Cerebellar nuclear complex (tissue), 1 donor: ENCODE measurements around the gene TPRX1.
"Not testable (repeated sequence)": the region's sequence is repeated elsewhere in the genome, so short reads cannot be mapped to it uniquely, and the experiment has no call there.

Experiments used
- DNase-seq, 2 experiments: peaks; one replicate each; lab custom pipeline; 2025; lab: John Stamatoyannopoulos, UW

The TPRX1 gene

DNA sequence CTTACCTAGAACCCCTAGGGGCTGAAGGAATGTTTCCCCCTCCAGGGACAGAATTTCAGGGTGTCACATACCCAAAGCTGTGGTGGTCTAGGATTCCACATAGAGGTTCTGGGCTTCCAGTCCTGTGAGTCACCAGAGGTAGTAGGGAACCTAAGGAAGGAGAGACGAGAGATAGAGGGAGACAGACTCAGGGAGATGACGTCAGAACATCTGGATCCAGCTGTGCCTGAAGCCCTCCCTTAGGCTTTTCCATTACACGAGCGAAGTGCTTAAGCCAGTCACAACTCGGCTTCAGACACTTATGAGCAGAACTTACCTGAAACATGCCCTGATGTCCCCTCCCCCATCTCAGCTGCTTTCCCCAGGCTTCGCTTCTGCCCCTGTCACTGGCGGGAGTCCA lies 37.7 kb downstream of the TPRX1 start:
- no peak for DNase-seq

DNA sequence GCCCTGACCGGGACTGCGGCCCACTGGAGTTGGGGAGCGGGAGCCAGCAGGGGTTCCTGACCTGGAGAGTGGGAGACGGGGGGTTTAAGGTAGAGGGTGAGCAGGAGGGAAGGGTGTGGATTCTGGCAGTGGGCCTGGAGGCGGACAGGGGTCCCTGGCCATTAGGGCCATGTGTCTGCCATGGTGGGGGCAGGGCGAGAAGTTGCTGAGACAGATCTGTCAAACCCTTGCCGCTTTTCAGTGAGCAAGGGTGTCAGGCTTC lies 38.1 kb downstream of the TPRX1 start:
- DNase-seq, result no peak

DNA sequence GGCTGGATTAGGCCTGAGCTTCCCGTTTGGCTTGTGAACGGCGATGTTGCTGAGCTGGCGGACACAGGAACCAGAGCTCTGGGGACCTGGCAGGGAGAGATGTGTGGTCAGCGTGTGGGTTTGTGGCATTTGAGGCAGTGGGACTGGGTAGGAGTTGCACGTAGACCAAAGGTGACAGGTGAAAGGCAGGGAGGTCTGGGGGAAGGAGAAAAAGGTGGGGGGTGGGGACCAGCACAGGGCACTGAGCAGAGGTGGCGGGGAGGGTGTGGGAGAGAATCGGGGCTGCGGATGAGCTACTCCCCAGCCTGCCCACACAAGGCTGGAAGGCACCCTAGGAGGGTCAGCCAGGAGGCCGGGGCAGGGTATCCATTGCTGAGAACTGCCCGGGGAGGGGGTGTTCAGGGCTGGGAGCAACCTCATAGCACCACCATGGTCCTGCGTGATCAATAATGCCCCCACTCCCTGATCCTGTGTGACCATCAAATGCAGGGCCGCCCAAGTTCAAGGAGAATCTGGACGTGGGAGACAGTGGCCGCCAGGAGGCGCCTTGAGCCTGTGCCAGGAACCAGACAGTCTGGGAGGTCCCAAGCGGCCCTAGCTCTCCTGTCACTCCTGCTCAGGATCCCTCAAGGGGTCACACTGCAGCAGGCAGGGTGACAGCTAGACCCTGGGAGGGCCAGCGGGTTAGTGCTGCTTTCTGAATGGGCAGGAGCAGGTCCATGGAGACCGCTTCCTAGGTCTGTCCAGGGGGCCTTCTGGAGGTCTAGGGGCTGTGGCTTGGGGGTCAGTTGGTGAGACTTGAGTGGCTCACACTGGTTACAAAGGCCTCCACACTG lies 38.6 kb downstream of the TPRX1 start:
- DNase-seq, result no peak

DNA sequence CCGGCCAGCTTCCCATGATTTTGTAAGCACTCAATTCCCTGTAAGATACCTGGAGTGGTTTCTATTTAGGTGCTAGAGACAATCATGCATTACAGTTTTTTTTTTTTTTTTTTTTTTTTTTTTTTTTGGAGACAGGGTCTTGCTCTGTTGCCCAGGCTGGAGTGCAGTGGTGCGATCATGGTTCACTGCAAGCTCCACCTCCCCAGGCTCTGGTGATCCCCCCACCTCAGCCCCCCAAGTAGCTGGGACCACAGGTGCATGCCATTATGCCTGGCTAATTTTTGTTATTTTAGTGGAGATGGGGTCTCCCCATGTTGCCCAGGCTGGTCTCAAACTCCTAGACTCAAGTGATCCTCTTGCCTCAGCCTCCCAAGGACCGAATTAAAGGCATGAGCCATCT lies 39.6 kb downstream of the TPRX1 start:
- not testable (repeated sequence) for DNase-seq

DNA sequence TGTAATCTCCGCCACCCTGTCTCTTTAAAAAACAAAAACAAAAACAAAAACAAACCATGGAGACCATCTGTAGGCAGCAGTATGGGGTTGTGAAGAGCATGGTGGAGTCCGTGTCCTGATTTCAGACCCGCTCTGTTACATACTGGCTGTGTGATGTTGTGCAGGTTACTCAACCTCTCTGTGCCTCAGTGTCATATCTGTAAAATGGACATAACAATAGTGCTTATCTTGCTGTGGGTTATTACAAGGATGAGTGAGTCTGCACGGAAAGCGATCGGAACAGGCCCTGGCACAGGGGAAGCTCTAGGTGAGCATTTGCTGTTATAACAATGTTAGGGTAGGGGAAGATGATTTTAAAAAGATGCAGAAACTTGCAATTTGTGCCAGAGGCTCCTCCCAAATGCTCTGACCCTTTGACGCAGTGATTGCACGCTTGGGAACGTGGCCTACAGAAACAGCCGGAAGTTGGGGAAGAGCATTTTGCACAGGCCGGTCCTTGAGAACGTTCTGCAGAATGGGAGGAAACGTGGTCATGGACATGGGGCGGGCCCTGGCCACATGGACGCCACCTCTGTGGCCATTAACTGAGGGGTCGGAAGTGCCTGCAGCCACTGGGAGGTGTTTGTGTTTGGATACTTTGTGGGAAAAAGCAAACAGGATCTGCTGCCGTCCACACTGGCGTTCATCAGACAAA lies 41.6 kb downstream of the TPRX1 start:
- DNase-seq, result no peak

DNA sequence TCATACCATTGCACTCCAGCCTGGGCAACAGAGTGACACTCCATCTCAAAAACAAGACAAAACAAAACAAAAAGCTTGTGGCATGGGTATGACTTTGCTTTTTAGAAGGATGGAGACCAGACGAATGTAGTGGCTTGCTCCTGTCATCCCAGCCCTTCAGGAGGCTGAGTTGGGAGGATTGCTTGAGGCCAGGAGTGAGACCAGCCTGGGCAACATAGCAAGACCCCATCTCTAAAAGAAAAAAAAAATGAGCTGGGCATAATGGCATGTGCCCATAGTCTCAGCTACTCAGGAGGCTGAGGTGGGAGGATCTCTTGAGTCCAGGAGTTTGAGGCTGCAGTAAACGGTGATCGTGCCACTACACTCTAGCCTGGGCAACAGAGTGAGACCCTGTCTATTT lies 42.2 kb downstream of the TPRX1 start:
- no peak for DNase-seq

DNA sequence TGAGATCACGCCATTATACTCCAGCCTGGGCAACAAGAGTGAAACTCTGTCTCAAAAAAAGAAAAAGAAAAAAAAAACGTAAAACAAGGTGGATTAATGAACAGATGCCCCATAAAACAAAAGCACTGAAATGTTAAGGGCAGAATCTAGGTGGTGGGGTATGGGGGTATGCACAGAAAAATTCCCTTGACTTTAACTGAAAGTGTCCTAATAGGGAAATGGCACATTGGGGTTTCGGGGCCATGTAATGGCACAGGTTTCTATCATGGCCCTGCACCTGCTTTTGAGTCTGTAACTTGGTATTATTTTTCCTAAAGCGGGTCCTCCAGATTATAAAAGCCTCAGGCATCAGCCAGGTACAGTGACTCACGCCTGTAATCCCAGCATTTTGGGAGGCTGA lies 42.8 kb downstream of the TPRX1 start:
- no peak for DNase-seq

DNA sequence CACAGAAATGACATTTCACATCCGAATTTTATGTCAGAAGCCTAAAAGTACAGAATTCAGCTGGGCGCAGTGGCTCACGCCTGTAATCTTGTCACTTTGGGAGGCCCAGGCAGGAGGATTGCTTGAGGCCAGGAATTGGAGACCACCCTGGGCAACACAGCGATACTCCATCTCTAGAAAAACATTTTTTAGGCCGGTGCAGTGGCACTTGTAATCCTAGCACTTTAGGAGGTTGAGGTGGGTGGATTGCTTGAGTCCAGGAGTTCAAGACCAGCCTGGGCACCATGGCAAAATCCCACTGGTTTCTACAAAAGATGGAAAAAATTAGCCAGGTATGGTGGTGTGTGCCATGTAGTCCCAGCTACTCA lies 43.7 kb downstream of the TPRX1 start:
- no peak for DNase-seq

DNA sequence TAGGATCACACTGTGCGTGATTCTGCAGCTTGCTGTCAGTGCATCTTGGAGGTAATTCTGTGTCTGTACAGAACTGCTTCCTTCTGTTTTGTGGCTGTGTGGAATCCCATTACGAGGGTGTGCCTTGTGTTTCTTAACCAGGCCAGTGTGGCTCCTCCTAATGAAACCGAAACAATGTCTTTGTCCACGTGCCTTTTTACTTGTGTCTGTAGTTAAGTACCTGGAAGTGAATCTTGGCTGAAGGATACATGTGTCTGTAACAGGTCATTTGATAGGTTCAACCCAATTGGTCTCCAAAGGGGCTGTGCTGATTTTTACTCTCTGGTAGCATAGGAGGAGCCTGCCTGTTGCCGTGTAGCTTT lies 45.9 kb downstream of the TPRX1 start:
- no peak for DNase-seq

DNA sequence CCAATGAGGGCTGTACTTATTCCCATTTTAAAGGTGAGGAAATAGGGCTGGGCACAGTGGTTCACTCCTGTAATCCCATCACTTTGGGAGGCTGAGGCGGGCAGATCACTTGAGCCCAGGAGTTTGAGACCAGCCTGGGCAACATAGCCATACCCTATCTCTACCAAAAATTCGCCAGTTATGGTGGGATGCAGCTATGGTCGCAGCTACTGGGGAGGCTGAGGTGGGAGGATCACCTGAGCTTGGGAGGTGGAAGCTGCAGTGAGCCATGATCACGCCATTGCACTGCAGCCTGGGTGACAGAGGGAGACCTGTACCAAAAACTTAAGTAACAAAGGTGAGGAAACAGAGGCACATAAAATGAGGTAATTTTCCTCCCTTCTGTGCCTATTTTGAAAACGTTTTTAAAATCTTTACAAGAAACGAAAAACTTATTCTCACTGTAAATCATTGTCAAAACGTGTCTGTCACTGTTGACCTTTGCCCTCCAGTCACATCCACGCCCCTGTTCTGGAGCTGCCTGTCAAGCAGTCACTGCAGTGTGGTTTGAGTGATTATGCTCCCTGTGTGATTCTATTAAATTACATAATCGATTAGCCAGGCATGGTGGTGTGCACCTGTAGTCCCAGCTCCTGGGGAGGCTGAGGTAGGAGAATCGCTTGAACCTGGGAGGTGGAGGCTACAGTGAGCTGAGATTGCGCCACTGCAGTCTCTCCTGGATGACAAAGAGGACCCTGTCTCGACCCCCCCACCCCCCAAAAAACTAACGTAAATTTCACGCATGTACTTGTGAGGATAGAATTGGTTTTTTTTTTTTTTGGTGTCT lies 46.5 kb downstream of the TPRX1 start:
- DNase-seq, result no peak

DNA sequence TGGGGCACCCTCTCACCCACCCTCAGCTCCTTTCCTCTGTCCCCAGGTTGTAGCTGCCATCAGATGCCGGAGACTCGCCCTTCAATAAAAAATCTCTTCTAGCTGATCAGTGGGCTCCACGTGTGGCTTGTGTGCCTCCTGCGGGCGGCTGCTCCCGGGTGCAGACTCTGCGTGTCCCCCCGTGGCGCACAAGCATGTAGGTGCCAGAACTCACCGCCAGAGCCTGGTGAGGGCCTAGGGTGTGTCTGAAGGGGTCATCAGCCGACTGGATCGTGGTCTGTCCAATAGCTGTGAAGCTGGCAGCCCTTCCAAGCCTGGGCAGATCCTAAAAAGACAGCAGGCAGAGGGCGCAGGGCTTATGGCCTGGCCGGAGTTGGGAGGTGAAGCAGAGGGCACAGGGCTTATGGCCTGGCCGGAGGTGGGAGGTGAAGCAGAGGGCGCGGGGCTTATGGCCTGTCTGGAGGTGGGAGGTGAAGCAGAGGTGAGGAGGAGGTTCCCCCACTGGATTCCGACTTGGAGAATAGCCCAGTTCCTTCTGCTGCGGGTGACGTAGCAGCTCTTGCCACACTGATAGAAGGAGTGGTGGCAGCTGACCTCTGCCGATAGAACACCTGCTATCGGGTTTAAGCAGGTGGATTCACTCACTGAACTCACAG lies 47.3 kb downstream of the TPRX1 start:
- no peak for DNase-seq

DNA sequence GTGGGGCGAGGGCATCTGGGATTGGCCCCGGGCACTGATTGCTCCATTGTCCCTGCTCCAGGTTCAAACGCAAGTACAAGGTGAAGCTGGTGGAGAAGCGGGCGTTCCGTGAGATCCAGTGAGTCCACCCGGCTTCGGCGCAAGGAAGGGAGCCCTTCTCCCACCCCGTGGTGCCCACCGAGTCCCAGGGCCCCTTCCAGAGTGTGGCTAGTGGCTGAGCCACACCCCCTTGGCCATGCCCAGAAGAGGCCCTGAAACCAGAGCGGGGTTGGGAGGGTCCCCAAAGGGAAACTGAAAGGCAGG lies 47.8 kb downstream of the TPRX1 start:
- no peak for DNase-seq

DNA sequence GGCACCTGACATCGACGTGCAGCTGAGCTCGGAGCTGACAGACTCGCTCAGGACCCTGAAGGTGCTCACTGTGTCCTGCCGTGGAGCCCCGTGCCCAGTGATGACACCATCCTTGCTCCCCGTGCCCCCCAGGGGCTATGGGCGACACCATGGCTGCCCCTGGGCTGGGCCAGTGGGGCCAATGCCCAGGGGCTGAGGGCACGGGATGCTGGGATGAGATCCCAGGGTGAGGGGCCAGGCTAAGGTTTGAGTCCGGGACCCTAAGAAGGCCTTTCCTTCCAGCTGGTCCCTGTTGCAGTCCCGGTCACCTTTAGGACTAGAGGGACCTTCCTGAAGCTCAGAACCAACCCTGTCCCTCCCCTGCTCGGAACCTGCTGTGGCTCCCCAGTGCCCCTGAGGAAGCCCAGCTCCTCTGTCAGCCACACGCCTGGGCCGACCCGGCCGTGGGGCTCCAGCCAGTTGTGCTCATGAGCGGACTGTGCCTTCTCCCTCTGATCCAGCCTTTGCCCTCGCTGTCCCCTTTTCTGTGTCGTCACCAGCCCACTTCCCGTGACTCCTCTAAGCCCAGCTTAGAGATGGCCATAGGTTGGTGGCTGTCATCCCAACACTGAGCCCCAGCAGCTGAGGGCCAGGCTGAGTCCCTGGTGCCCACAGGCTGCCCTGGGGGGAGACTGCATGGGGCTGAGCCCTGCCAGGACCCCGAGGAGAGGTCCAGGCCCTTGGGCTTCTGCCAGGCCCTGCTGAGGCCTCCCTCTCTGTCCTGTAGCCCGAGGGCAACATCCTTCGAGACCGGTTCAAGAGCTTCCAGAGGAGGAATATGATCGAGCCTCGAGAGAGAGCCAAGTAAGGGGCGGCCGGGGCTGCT lies 48.4 kb downstream of the TPRX1 start:
- no peak for DNase-seq

DNA sequence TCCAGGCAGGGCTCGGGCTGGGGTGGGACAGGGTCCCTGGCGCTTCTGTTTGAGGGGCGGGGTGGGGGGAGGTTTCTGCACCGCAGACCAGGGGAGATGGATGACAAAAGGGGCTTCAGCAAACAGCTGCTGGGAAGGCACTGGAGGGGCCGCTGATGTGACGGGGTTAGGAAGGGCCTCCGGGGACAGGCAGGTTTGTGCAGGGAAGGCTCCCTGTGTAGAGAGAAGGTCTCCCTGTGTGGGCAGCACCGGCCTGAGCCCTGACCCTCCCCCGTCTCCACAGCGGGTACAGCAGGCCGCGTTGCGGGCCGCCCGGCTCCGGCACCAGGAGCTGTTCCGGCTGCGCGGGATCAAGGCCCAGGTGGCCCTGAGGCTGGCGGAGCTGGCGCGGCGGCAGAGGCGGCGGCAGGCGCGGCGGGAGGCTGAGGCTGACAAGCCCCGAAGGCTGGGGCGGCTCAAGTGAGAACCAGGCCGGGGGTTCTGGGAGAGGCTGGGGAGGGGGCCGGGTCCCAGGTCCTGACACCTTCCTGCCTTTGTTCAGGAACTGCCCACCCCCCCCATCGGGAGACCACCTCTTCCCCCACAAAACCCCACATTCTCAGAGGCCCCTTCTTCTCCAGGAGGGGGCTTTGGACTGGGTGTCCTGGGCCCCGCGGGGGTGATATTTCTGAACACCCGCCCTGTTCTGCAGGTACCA lies 49.1 kb downstream of the TPRX1 start:
- DNase-seq, result no peak

DNA sequence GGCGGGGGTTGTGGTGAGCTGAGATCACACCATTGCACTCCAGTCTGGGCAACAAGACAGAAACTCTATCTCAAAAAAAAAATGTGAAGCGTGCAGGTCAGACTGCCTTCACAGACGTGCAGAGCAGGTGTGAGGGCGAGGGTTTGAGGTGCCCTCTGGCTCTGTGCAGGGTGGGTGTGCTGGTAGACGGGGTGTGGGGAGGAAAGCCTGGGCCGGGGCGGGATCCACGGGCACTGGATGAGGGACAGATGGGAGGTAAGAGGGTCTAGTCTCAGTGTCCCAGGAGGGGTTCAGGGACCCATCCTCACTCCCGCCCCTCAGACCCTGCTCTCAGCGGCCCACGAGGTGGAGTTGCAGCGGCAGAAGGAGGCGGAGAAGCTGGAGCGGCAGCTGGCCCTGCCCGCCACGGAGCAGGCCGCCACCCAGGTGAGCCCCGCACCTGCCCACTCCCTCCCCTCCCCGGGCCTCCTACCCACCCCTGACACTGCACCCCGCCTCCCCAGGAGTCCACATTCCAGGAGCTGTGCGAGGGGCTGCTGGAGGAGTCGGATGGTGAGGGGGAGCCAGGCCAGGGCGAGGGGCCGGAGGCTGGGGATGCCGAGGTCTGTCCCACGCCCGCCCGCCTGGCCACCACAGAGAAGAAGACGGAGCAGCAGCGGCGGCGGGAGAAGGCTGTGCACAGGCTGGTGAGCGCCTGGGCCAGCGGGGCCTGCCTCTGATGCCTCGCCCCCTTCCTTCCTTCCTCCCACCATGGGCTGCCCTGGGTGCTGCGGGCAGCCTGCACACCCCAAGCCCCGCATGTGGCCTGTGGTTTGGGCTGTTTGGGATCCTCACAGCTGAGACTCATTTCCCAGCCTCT lies 49.9 kb downstream of the TPRX1 start:
- no peak for DNase-seq

DNA sequence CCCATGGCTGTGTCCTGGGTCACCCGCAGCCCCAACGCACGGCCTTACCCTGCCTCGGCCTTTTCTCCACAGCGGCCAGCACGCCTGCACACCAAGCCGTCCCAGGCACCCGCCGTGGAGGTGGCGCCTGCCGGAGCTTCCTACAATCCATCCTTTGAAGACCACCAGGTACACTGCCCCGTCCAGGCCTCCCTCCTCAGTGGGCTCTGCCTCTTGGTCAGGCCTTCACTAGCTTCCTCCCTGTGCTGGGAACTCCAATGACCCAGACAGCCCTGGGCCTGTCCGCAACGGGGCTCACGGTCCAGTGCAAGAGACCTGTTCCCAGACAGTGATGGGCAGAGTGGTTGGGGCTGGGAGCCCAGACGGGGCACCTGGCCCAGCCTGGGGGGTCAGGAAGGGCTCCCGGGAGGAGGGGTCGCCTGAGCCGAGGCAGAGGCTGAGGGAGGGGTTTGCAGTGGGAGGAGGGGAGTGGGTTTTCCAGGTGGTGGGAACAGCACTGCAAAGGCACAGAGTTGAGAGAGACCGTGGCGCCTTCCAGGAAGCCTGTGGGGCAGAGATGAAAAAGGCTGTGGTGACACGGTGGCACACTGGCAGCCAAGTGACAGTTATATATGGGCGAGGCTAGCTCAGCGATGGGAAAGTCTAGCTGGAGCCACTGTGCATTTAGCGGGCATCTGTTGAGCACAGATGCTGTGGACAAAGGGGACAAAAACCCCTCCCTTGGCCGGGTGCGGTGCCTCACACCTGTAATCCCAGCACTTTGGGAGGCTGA lies 51.7 kb downstream of the TPRX1 start:
- DNase-seq, result no peak
